IMR-90 (cell line): ENCODE results near the gene SLC22A12. TPM values are rescaled to one million over a fixed set of nuclear protein-coding genes. Genes with fewer than 3 reads are reported as not detected.
"Not testable (repeated sequence)": the region's sequence is repeated elsewhere in the genome, so short reads cannot be mapped to it uniquely, and the experiment has no call there.

ENCODE experiments used
- ATAC-seq: fragments of 200-7000 bp; cut with Tn5 transposase; 2 replicates; pipeline ENCODE4 v1.9.1; 2020; ENCODE audit warnings: low read depth, mild to moderate bottlenecking, moderate library complexity
- BruUV-seq: library from RNA; stranded (reverse); fragments of 400-500 nt; replicated peaks from 2 replicates; lab custom pipeline; 2021; lab: Mats Ljungman, UMichigan
- CTCF ChIA-PET: fragments of 300-600 bp; formaldehyde crosslinking; extraction: SDS; loops from one replicate; lab custom pipeline; 2021; ENCODE audit warnings: antibody characterized with exemption; lab: Yijun Ruan, JAX
- POLR2A ChIA-PET: fragments of 300-600 bp; sonication (Branson Sonifier 250); formaldehyde crosslinking; loops from one replicate; lab custom pipeline; 2022; ENCODE audit warnings: antibody characterized with exemption; ENCODE audit not compliant: unreplicated experiment; lab: Charles Lee
- DNase-seq: peaks from one replicate; pipeline ENCODE4 v3.0.0; 2013
- H2AFZ ChIP-seq: replicated peaks from 2 replicates; pipeline ENCODE3; 2013; ENCODE audit warnings: low read length, mild to moderate bottlenecking; ENCODE audit not compliant: poor library complexity
- H2AK5ac ChIP-seq: 2 replicates; pipeline ENCODE4 v1.6.1; 2013; ENCODE audit warnings: low read depth, low read length, inconsistent platforms
- H2AK9ac ChIP-seq: replicated peaks from 2 replicates; pipeline ENCODE3; 2013; ENCODE audit warnings: mild to moderate bottlenecking, low read depth, low read length, moderate library complexity; ENCODE audit not compliant: poor library complexity
- H2BK120ac ChIP-seq: 2 replicates; pipeline ENCODE4 v1.6.1; 2013; ENCODE audit warnings: low read depth, low read length, inconsistent platforms
- H2BK15ac ChIP-seq: 3 replicates; pipeline ENCODE4 v1.6.1; 2013; ENCODE audit warnings: low read depth, low read length, inconsistent platforms
- H2BK20ac ChIP-seq: 2 replicates; pipeline ENCODE4 v1.6.1; 2013; ENCODE audit warnings: low read depth, mild to moderate bottlenecking, inconsistent platforms, low read length, moderate library complexity
- H2BK5ac ChIP-seq: 2 replicates; pipeline ENCODE4 v1.6.1; 2013; ENCODE audit warnings: mild to moderate bottlenecking, low read depth, low read length, inconsistent platforms; ENCODE audit not compliant: poor library complexity, severe bottlenecking
- H3K14ac ChIP-seq: replicated peaks from 2 replicates; pipeline ENCODE4 v1.6.1; 2013; ENCODE audit warnings: low read depth, low read length, inconsistent platforms
- H3K18ac ChIP-seq: 2 replicates; pipeline ENCODE4 v1.6.1; 2013; ENCODE audit warnings: low read depth, low read length, control low read depth
- H3K23ac ChIP-seq: 2 replicates; pipeline ENCODE4 v1.6.1; 2013; ENCODE audit warnings: low read depth, low read length, inconsistent platforms
- H3K27ac ChIP-seq: 2 replicates; pipeline ENCODE4 v1.5.1; 2013; ENCODE audit warnings: mild to moderate bottlenecking, control low read depth, low read length; ENCODE audit not compliant: insufficient read depth
- H3K27me3 ChIP-seq: 2 replicates; pipeline ENCODE4 v1.6.1; 2013; ENCODE audit warnings: low read length; ENCODE audit not compliant: control insufficient read depth, insufficient read depth
- H3K36me3 ChIP-seq: 2 replicates; pipeline ENCODE4 v1.6.1; 2013; ENCODE audit warnings: low read length, mixed read lengths; ENCODE audit not compliant: control insufficient read depth, insufficient read depth
- H3K4ac ChIP-seq: 2 replicates; pipeline ENCODE4 v1.6.1; 2013; ENCODE audit warnings: low read depth, low read length, inconsistent platforms
- H3K4me1 ChIP-seq: 2 replicates; pipeline ENCODE4 v1.6.1; 2013; ENCODE audit warnings: low read length, mixed read lengths; ENCODE audit not compliant: control insufficient read depth, insufficient read depth
- H3K4me2 ChIP-seq: 2 replicates; pipeline ENCODE4 v1.6.1; 2013; ENCODE audit warnings: low read depth, mild to moderate bottlenecking, control low read depth, low read length, moderate library complexity
- H3K4me3 ChIP-seq: 2 replicates; pipeline ENCODE4 v1.5.1; 2013; ENCODE audit warnings: low read depth, mild to moderate bottlenecking, control low read depth, low read length, moderate library complexity; ENCODE audit not compliant: insufficient read depth
- H3K56ac ChIP-seq: 2 replicates; pipeline ENCODE4 v1.6.1; 2013; ENCODE audit warnings: low read length, inconsistent platforms; ENCODE audit not compliant: insufficient read depth; ENCODE audit errors: extremely low read depth
- H3K79me1 ChIP-seq, 2 experiments: 2 replicates each; pipeline ENCODE4 v1.6.1; 2013; ENCODE audit warnings: low read length in 2 of 2, inconsistent platforms in 1 of 2, low read depth in 1 of 2
- H3K9ac ChIP-seq: 2 replicates; pipeline ENCODE4 v1.6.1; 2013; ENCODE audit warnings: low read depth, low read length, control low read depth
- H3K9me1 ChIP-seq: 2 replicates; pipeline ENCODE4 v1.6.1; 2013; ENCODE audit warnings: low read length, inconsistent platforms; ENCODE audit not compliant: insufficient read depth
- H3K9me3 ChIP-seq: 2 replicates; pipeline ENCODE4 v1.6.1; 2013; ENCODE audit warnings: low read length; ENCODE audit not compliant: control insufficient read depth, insufficient read depth
- H4K20me1 ChIP-seq: 2 replicates; pipeline ENCODE4 v1.6.1; 2013; ENCODE audit warnings: low read length, inconsistent platforms; ENCODE audit not compliant: insufficient read depth
- H4K5ac ChIP-seq: 2 replicates; pipeline ENCODE4 v1.6.1; 2013; ENCODE audit warnings: mild to moderate bottlenecking, low read depth, low read length, control low read depth
- H4K8ac ChIP-seq, 2 experiments: 2 replicates each; pipeline ENCODE4 v1.6.1; 2013; ENCODE audit warnings: low read depth in 2 of 2, low read length in 2 of 2, control low read depth in 1 of 2, inconsistent platforms in 1 of 2
- H4K91ac ChIP-seq: 2 replicates; pipeline ENCODE4 v1.6.1; 2013; ENCODE audit warnings: low read depth, low read length, inconsistent platforms; ENCODE audit not compliant: insufficient read depth
- WGBS, 2 experiments: methylation state at CpG; one replicate each; pipeline versions ENCODE4 v1.1.5 to v1.1.7; 2013; ENCODE audit warnings: missing lambda C conversion rate in 2 of 2; ENCODE audit not compliant: insufficient read length in 1 of 2; ENCODE audit errors: extremely low coverage in 2 of 2; 5-methylcytosine and 5-hydroxymethylcytosine counted together
- dilution Hi-C: fragments of 300-500 bp; cut with HindIII; formaldehyde crosslinking; loops from one replicate; pipeline ENCODE4 v1.14.3; 2018; ENCODE audit warnings: low sequenced_read_pairs; ENCODE audit not compliant: unreplicated experiment
- in situ Hi-C: fragments of 300-500 bp; cut with MboI; formaldehyde crosslinking; loops from 3 replicates; pipeline ENCODE4 v1.14.3; 2019; ENCODE audit warnings: low sequenced_read_pairs, inconsistent platforms, mixed read lengths
- intact Hi-C: fragments of 100-400 bp; cut with micrococcal nuclease; formaldehyde crosslinking; loops from 2 replicates; pipeline ENCODE4 v1.10.0; 2022
- polyA plus RNA-seq, 3 experiments: library from polyadenylated mRNA; depleted of rRNA; stranded (reverse); fragments of >200 nt; gene quantifications; 2 replicates each; pipeline ENCODE4 v1.2.3, GENCODE V29; 2012; ENCODE audit warnings: low replicate concordance in 1 of 3
- total RNA-seq: library from RNA; depleted of rRNA; stranded (reverse); fragments of >200 nt; gene quantifications from 2 replicates; pipeline ENCODE4 v1.2.3, GENCODE V29; 2012

SLC22A12 gene
- total and polyA plus RNA-seq, 2 of the 4 experiments (the other 2 are of a cell fraction) = not detected

DNA sequence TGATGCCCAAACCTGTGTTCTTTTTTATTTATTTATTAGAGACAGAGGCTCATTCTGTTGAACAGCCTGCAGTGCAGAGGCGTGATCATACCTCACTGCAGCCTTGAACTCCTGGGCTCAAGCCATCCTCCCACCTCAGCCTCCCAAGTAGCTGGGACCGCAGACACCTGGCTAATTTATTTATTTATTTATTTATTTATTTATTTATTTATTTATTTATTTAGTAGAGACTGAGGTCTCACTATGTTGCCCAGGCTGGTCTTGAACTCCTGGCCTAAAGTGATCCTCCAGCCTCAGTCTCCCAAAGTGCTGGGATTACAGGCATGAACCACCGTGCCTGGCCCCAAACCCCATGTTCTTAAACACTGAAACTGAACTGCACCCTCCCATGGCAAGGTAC, 29.6 kb upstream of the SLC22A12 start:
- H3K4me3 ChIP-seq, ATAC-seq, DNase-seq, H3K9me3 ChIP-seq, H4K20me1 ChIP-seq, H2BK120ac ChIP-seq, H2AFZ ChIP-seq, H2AK9ac ChIP-seq, H3K27ac ChIP-seq, H2BK15ac ChIP-seq, dilution Hi-C loops, H3K9me1 ChIP-seq, H3K9ac ChIP-seq, BruUV-seq, H3K18ac ChIP-seq, H3K4ac ChIP-seq, POLR2A ChIA-PET, H3K56ac ChIP-seq, H2BK5ac ChIP-seq, H3K4me2 ChIP-seq, H3K36me3 ChIP-seq, H3K14ac ChIP-seq, H2AK5ac ChIP-seq, H3K79me1 ChIP-seq, H3K4me1 ChIP-seq, CTCF ChIA-PET, H4K5ac ChIP-seq, H3K23ac ChIP-seq, H4K91ac ChIP-seq, intact Hi-C loops, in situ Hi-C loops, H4K8ac ChIP-seq, H2BK20ac ChIP-seq: not testable (repeated sequence)
- peaks cover 22% of the 10 kb centered on the region for H3K27me3 ChIP-seq
- WGBS, 2 experiments = no CpG with 5 or more reads among the region's 3 CpGs
